ENCODE measurements around the gene RFX2. TPM values are rescaled to one million over a fixed set of nuclear protein-coding genes. Genes with fewer than 3 reads are reported as not detected.
A peak's percentile ranks its signal among the peaks of the same experiment; 100 is the strongest.
"Not testable (repeated sequence)": the region's sequence is repeated elsewhere in the genome, so short reads cannot be mapped to it uniquely, and the experiment has no call there.

The RFX2 gene
- total and polyA plus RNA-seq, 4 donors: 0.67 to 5.1 (median 2.8) TPM

- H3K4me1 ChIP-seq (ENCODE audit: control insufficient read depth in 4 of 4, insufficient read depth in 4 of 4, low read length in 3 of 4): peaks cover 7 to 16% (median 12%) of the 10 kb centered on the region in 4 donors
- H3K9ac ChIP-seq (ENCODE audit: low read depth in 1 of 2, low read length in 2 of 2): peak overlapping the region in 1 of 2 donors; percentile 87
- H3K27me3 ChIP-seq (ENCODE audit: control insufficient read depth in 4 of 4, insufficient read depth in 4 of 4, low read length in 3 of 4): no peaks in the 10 kb centered on the region
- no peak for TF ChIP-seq MAX (IDR thresholded peaks at IDR 0.05)
- TF ChIP-seq JUND (IDR thresholded peaks at IDR 0.05): no peak
- TF ChIP-seq GABPA (IDR thresholded peaks at IDR 0.05 in 1 of 2, conservative IDR thresholded peaks at IDR 0.05 in 1 of 2): no peak
- no peak for TF ChIP-seq SP1 (IDR thresholded peaks at IDR 0.05)
- no peak for TF ChIP-seq HNF4G (IDR thresholded peaks at IDR 0.05)
- TF ChIP-seq RAD21 (IDR thresholded peaks at IDR 0.05): no peak
- TF ChIP-seq EGR1 (IDR thresholded peaks at IDR 0.05; ENCODE audit: low read depth in 2 of 2): no peak
- no peak for DNase-seq (ENCODE audit: low spot score)
- H3K36me3 ChIP-seq (ENCODE audit: control insufficient read depth in 4 of 4, insufficient read depth in 3 of 4, low read depth in 1 of 4, low read length in 3 of 4): no peaks in the 10 kb centered on the region
- WGBS: under 1% methylated on average over 38 of the region's 38 CpGs
- H3K9me3 ChIP-seq (ENCODE audit: control insufficient read depth in 4 of 4, low read length in 3 of 4): no peaks in the 10 kb centered on the region
- H3K27ac ChIP-seq (ENCODE audit: low read depth in 1 of 2, low read length in 2 of 2): no peak overlapping the region
- H3K4me3 ChIP-seq (ENCODE audit: low read depth in 1 of 3, low read length in 3 of 3): peak overlapping the region in 2 of 3 donors; percentile 72
Measured at GRCh38 chr19:6109947-6110346, 353 bp downstream of the RFX2 start.

- Histone ChIP-seq H3K4me1 (ENCODE audit: control insufficient read depth in 4 of 4, insufficient read depth in 4 of 4, low read length in 3 of 4) (peaks cover 7 to 17% (median 13%) of the 10 kb centered on the region in 4 donors), H3K4me3 (ENCODE audit: low read depth in 1 of 3, low read length in 3 of 3) (peak overlapping the region; percentile 42 to 72 (median 72)), H3K9me3 (ENCODE audit: control insufficient read depth in 4 of 4, low read length in 3 of 4) (no peaks in the 10 kb centered on the region), H3K27ac (ENCODE audit: low read depth in 1 of 2, low read length in 2 of 2) (peak overlapping the region; percentile 32 to 63), H3K27me3 (ENCODE audit: control insufficient read depth in 4 of 4, insufficient read depth in 4 of 4, low read length in 3 of 4) (no peaks in the 10 kb centered on the region), H3K9ac (ENCODE audit: low read depth in 1 of 2, low read length in 2 of 2) (peak overlapping the region; percentile 28 to 87), H3K36me3 (ENCODE audit: control insufficient read depth in 4 of 4, insufficient read depth in 3 of 4, low read depth in 1 of 4, low read length in 3 of 4) (no peaks in the 10 kb centered on the region)
- WGBS: 1% methylated on average over 47 of the region's 47 CpGs
- DNase-seq (ENCODE audit: low spot score): peak; percentile 69
- no peak for TF ChIP-seq JUND (IDR thresholded peaks at IDR 0.05)
- no peak for TF ChIP-seq REST (IDR thresholded peaks at IDR 0.05)
- peak in 1 of 2 donors; percentile 15 for TF ChIP-seq RAD21 (IDR thresholded peaks at IDR 0.05)
- no peak for TF ChIP-seq ZBTB33 (IDR thresholded peaks at IDR 0.05)
- no peak for TF ChIP-seq RXRA (IDR thresholded peaks at IDR 0.05)
- TF ChIP-seq EGR1 (IDR thresholded peaks at IDR 0.05; ENCODE audit: low read depth in 2 of 2): no peak
- no peak for TF ChIP-seq GABPA (IDR thresholded peaks at IDR 0.05 in 1 of 2, conservative IDR thresholded peaks at IDR 0.05 in 1 of 2)
Measured at GRCh38 chr19:6108721-6109633, 1.3 kb downstream of the RFX2 start.

GRCh38 chr19:6106643-6107294 lies 3.5 kb downstream of the RFX2 start:
- not testable (repeated sequence) for H3K36me3 ChIP-seq (ENCODE audit: control insufficient read depth in 4 of 4, insufficient read depth in 3 of 4, low read depth in 1 of 4, low read length in 3 of 4); DNase-seq (ENCODE audit: low spot score); H3K4me3 ChIP-seq (ENCODE audit: low read depth in 1 of 3, low read length in 3 of 3); H3K9ac ChIP-seq (ENCODE audit: low read depth in 1 of 2, low read length in 2 of 2); H3K27me3 ChIP-seq (ENCODE audit: control insufficient read depth in 4 of 4, insufficient read depth in 4 of 4, low read length in 3 of 4); H3K9me3 ChIP-seq (ENCODE audit: control insufficient read depth in 4 of 4, low read length in 3 of 4); H3K27ac ChIP-seq (ENCODE audit: low read depth in 1 of 2, low read length in 2 of 2)
- H3K4me1 ChIP-seq (ENCODE audit: control insufficient read depth in 4 of 4, insufficient read depth in 4 of 4, low read length in 3 of 4): peaks cover 7 to 29% (median 27%) of the 10 kb centered on the region in 4 donors
- WGBS: 80% methylated on average over 15 of the region's 15 CpGs
